Gastrocnemius medialis (tissue), 4 donors: ENCODE data around the gene PCK2.
A peak's percentile ranks its signal among the peaks of the same experiment; 100 is the strongest.

Experiments
- CTCF ChIP-seq, 5 experiments: fragments of 450-650 bp in 3 of 5; fragments of 200-600 bp in 2 of 5; sonication (generic) in 2 of 5; IDR thresholded peaks in 4 of 5; conservative IDR thresholded peaks in 1 of 5; 1 replicate in 4 of 5; 2 replicates in 1 of 5; pipeline ENCODE4 v1.5.1; 2016 to 2019; ENCODE audit warnings: antibody characterized with exemption in 5 of 5, mild to moderate bottlenecking in 3 of 5, moderate library complexity in 3 of 5
- POLR2A ChIP-seq, 2 donors: fragments of 450-650 bp; IDR thresholded peaks; one replicate each; pipeline ENCODE4 v1.6.1; 2017; ENCODE audit warnings: antibody characterized with exemption in 2 of 2, mild to moderate bottlenecking in 2 of 2, moderate library complexity in 2 of 2

- TF ChIP-seq POLR2A (IDR thresholded peaks at IDR 0.05) (peak in 1 of 2 donors; percentile 40), CTCF (IDR thresholded peaks at IDR 0.05 in 4 of 5, conservative IDR thresholded peaks at IDR 0.05 in 1 of 5) (no peak)
Observed at GRCh38 chr14:24130717-24131548, 36.8 kb downstream of the PCK2 start.
